HG03064 (cell line): ENCODE results near the gene PTPRT.

Experiments used
- ATAC-seq: cut with Tn5 transposase; IDR thresholded peaks from one replicate; pipeline ENCODE4 v1.9.1; 2021; ENCODE audit warnings: low read depth; ENCODE audit not compliant: unreplicated experiment

Gene PTPRT

DNA sequence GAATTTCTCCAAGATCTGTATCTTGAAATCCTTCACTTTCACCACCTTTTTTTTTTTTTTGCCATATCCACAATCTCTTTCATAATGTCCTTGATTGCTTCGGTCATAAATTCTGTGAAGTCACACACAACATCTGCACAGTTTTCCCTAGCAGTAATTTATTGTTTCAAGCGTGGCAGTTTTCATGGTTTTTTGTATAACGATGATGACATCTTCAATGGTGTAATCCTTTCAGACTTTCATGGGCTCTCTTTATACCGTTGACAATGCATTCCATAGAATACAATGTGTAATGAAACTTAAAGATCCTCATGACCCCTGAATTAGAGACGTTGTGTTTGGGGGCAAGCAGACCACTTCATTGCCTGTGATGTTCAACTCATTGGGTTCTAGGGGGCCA lies 693.1 kb downstream of the PTPRT start:
- no peak for ATAC-seq

DNA sequence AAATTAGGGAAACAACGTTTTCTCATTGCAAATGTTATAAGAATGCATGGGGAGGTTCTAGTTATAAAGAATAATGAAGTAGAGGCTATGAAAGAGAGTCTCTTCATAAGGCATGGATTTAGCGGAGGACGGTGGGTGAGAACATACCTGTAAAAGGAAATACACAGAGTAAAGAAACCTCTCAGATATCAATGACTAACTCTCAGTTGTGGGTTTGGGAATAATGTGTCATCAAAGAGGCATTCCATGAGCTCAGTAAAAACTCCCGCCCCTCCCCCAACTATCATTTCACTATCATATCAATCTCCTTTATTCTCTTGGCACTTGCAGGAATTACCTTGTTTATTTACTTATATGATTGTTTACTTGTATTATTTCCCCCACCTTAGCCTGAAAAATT lies 695.4 kb downstream of the PTPRT start:
- ATAC-seq: no peak

DNA sequence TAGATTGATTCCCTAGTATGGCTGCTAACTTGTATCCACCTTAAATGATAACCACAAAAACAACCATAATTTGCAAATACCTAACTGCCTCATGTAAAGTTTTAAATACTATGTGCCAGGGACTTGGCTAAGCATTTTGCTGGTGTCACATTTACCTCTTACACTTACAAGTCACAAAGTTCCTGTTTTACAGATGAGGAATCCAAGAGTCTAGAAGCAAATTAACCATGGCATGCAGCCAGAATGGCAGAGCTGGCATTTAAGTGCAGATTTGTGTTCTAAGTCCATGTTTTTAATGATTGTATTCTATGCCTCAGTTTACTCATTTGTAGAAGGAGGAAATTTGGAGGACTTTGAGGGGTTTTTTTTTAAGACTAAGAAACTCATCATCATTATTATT lies 696.7 kb downstream of the PTPRT start:
- ATAC-seq: no peak

DNA sequence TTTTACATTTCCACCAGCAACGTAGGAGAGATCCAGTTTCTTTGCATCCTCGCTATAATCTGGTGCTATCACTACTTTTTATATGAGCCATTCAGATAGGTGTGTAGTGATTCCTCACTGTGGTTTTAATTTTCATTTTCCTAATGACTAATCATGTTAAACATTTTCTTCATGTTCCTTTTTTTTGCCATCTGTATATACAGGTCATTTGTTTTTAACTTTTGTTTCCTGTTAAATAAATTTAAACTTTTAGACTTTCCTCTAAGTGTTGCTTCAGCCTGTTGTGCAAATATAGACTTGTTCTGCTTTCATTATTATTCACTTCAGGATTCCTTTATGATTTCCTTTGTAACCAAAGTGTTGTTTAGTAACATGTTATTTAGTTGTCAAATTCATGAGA lies 697.4 kb downstream of the PTPRT start:
- no peak for ATAC-seq

DNA sequence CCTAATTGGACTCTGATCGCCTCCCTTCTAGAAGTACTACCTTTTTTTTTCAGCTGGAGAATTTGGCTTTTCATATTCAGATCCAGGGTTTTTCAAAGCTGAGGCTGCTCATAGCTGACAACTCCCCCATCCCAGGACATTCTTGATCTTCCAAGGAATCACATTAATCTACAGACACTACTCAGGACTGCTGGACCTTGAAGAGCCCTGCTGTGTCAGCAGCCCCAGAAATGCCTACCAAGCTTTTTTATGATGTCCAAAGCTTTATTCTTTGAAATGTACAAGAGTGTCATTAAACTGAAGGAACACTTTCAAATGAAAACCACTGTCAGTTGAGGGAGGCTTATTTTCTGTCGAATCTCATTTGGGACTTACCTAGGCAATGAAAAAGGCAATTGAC lies 704.1 kb downstream of the PTPRT start:
- no peak for ATAC-seq

DNA sequence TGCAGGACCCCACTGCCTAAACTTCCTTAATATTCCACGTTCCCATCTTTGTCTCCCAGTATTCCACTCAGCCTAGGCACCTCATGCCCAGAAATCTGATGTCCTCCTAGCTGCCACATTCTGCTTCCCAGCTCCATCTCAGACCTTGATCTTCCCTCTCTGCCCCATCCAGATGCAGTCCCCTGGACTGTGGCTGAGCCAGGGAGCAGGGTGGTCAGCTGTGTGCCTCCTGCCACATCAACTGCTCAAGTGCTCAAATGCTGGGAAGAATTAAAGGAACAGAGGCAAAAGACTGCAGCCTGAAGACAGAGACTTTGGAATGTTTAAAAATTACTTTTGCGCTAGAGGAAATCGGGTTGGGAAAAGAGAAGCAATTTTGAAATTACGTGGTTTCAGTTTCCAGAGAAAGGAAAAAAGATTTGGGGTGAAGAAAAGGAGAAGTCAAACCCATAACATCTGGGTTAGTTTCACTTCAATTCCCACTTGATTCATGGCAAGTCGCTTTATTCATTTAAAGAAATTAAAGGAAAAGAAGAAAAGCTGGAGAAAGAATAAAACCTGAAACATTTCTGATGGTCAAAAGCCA lies 704.8 kb downstream of the PTPRT start:
- ATAC-seq: no peak

DNA sequence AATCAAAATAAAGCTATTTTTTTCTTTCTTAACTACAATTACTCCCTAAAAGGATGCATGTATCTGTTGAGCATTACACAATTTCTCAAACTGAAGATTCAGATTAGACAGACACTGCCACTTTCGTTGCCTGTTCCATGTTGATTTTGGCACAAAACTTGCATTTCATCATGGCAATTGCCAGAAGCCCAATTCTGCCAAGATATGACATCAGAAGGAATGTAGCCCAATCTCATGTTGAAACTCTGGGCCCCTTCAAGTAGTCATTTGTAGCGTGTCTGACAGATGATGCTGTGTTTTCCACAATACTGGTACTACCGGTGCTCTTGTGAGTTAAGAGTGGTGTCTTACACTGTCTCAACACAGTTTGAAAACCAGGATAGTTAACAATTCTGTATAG lies 705.4 kb downstream of the PTPRT start:
- ATAC-seq: no peak

DNA sequence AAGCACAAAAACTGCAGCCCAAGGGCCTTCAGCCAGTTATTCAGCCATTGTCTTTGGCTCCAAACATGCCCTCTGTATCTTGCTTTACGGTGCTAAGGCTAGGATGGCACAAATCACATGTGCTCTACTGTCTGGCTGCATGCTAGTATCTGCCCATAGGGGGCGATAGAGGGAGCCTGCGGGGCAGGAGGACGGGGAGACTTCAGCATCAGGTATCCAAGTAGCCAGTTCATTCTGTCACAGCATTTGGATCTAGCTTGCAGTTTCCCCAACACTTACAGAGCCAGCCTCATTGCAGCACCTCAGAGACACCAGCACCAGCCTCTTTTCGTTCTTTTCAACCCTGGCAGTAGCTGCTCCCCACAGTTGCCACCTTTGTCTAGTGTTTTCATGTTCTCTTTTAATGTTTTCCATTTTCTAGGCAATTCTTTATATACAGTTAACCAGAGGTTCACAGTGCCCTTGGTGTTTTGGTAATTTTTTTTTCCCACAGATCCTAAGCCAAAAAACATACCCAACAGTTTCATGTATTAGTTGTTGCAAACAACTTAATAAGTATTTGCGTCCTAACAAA lies 705.9 kb downstream of the PTPRT start:
- no peak for ATAC-seq

DNA sequence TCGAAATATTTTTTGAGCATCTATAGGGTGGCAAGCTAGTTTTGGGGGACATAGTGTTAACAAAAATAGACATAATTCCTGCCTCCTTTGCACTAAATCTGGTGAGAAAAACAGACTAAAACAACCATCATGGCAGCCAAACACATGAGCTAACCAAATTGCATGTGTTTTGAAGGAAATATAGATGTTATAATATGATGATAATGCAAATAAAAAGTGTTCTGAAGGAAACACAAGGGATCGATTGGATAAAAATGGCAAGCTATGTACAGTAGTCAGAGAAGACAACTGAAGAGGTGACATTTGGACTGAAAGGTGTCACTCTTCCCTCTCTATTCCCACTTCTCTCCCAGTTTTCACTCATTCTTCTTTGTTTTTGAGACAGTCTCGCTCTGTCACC lies 706.9 kb downstream of the PTPRT start:
- ATAC-seq: no peak

DNA sequence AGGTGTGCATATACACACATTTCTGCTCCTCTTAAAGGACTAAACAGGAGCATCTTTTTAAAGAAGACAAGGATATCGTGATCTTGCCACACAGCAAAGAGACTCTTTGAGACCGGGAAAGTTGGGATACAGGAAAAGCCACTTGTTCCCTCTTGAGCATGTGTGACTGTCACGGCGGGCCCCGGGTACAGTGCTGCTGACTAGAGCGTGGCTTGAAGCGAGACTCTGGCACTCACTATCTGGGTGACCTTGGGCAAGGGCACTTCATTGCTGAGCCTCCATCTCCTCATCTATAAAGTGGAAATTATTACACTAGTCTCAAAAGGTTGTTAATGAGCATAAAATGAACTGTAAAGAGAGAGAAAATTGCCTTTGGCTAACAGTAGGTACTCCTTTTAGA lies 713.9 kb downstream of the PTPRT start:
- ATAC-seq: no peak

DNA sequence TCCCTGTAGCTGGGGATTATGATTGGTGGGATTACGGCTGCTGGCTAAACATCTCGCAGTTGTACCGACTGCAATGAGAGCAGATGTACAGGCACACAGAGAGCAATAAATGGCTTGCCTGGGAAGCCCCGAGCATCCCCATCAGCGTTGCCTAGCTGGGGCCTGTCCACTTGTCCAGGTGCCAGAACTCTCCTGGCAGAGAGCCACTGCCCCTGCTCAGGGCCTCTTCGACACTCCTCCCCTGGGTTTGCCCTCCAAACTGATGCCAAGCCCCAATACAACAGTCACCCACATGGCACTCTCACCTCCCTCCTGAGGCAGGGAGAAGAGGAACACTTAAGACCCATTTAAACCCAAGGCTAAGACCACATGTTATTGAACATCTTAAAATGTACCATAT lies 715.1 kb downstream of the PTPRT start:
- no peak for ATAC-seq

DNA sequence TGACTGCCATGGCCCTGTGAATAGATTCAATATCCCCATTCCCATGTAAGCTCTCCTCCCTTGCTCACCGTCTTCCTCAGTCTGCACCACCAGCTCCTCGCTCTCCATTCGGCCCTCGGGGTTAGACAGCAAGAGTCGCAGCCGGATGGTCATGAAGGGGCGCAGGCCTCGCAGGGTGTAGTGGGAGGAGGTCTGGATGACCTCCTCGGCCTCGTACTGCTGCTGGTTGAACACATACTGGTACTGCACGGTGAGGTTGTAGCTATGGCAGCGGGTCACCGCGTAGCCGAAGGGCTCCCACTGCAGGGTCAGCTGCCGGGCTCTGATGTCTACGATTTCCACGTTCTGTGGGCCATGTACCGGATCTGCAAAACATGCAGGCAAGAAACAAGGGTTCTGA lies 717.5 kb downstream of the PTPRT start:
- ATAC-seq: no peak

DNA sequence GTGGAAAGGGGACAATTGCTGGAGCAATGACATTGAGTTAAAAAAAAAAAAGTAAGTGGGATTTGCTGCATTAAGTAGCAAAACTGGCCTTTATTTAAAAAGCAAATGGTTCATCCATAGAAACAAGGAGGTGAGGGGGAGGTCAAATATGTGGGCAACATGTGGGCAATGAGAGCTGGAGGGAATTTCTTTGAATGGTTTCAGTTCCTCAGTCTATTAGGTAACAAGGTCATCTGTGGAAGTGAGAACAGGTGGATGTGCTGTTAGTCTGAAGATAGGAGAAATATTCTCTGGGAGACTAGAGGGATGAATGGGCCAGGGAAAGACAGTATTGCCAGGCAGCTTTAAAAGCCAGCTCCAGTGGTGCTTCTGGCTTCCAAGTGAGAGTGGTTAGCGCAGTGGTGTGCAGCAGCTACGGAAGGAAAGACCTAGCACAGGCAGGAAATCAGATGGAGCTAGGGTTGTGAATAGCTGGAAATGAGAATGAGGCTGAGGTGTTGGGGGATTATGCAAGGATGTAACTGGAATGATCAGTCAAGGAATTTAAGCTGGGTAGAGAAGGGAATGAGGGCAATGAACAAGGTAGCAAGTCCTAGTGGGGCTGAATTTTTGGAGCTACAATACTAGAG lies 727.6 kb downstream of the PTPRT start:
- ATAC-seq: no peak

DNA sequence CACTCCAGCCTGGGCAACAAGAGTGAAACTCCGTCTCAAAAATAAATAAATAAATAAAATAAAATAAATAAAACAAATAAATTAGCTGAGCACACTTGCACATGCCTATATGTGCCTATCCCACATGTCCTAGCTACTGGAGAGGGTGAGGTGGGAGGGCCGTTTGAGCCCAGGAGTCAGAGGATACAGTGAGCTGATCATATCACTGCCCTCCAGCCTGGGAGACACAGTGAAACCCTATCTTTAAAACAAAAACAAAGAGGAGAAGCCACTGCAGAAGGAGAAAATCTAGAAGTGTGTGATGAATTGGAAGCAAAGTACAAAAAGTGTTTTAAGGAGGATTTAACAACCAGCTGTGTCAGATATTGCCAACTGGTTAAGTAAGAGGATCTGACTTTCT lies 728.4 kb downstream of the PTPRT start:
- no peak for ATAC-seq

DNA sequence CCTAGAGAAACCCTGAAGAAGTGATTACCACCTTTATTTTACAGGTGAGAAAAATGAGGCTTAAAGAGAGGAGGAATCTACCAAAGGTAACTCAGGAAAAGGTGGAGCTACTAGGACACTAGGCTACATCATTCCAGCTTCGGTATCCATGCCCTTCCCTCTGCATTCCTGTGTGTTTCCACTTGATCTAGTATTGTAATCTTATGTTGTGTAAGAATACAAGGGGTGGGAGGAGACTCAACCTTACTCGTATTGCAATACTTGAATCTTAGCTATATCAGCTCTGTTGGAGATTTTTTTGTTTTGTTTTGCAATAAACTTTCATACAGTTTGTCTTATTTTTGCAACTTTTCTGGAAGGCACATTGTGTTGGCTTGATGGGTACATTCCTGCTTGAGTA lies 742.4 kb downstream of the PTPRT start:
- no peak for ATAC-seq

DNA sequence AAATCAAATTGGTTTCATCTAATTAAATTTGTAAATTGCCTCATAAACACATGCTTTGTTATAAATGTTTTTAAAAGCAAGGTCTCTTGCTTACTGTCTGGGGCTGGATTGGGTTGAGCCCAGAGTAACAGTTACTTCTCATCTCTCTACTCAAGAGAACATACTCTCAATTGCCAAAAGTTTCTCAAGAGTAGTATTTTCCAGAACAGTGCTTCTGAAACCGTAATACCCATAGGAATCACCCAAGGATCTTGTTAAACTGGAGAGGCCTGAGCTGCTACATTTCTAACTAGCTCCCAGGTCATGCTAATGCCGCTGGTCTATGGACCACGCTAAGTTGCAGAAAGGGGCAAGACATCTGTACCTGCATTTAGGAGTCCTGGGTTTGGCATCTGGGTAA lies 744.9 kb downstream of the PTPRT start:
- no peak for ATAC-seq

DNA sequence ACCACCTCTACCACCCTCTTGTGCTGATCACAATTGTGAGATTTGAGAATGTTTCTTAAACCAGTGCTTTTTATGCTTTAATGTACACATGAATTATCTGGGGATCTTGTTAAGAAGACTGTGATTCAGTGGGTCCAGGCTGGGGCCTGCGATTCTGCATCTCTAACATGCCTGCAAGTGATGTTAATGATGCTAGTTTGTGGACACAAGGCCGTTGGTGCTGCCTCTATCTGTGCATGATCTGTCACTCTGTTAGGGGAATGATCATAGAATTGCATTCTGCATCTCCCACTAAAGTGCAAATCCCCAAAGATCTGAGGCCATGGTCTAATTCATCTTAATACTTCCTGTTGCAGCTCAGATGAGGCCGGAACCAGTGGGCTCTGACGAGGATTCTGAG lies 746.5 kb downstream of the PTPRT start:
- ATAC-seq: no peak

DNA sequence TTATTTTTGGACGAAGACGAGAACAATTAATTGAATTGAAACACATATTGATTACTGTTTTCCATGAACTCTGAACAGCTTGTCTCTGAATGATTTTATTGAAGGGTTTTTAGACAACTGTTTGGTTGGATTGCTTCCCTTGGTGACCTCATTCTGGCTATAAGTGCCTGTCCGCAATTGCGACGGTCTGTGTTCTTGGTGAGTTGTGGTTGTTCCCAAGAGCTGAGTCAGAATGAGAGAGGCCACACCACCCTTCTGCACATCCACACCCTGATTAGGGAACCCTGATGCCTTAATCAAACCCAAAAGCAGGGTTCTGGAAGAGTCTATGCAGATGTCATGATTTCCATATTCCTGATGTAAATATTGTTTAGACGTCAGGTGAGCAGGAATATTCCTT lies 747.0 kb downstream of the PTPRT start:
- ATAC-seq: no peak

DNA sequence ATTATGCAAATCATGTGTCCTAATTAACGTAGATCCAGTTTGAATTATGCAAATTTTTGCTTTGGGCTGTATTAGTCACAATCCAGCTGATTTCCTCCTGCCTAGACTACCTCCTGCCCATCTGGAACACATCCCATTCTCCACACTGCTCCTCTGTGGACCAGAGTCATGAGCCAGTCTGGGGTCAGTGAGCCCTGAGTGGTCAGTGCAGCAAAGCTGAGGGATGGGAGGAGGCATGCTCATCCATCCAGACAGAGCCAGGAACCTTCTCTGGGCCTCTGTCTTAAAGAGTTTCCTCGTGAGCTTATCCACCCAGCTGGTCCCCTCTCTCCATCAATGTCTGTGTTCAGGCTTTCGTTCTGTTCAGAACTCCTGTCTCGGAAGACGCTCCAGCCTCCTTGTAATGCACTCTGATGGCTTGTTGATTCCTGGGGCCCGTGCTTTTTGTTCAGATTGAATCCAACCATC lies 747.8 kb downstream of the PTPRT start:
- no peak for ATAC-seq

DNA sequence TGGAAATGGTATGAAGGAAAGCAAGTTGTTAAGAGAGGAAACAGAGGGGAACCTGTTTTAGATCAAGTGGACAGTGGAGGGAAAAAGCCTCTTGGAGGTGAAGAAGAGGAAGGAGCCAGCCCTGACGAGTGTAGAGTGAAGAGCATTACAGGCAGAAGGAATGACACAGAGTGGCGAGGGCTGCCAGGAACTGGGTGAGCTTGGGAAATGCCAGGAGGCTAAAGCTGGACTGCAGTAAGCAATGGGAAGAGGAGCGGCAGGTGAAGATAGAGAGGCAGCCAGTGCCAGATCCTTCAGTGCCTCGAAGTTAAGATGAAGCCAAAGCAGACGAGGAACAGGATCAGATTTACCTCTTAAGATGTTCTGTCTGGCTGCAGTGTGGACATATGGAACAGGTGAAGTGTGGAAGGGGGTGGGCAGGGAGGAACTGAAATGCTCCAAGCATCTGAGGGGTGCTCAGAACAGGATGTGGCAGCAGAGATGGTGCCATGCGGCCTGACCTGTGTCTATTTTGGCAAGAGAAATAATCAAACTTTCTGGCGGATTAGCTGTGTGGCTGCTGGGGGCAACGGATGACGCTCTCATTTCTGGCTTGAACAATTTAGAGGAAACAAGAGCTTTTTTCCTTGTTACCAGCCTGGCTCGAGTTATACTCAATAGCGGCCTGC lies 748.4 kb downstream of the PTPRT start:
- no peak for ATAC-seq

DNA sequence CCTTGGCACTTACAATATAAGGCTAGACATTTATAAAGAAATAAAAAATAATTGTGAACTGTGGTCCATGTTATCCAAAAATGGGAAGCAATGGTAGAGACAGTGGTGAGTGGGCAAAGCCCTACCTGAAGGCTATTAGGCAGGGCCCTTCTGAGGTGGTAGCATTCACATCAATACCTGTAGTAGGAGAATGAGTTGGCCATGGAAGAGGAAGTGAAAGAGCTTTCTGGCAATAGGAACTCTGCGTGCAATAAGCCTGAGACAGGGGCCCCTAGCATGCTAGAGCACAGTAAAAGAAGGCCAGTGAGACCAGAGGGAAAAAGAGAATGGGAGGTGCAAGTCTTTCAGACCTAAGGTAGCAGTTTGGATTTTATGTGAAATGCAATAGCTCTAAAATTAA lies 754.5 kb downstream of the PTPRT start:
- no peak for ATAC-seq
